GM19035 (cell line): Measurements from ENCODE around the gene TMEM91.

Experiments
- ATAC-seq: cut with Tn5 transposase; IDR thresholded peaks from one replicate; pipeline ENCODE4 v1.9.1; 2021; ENCODE audit not compliant: unreplicated experiment

TMEM91 gene

GRCh38 chr19:41427647-41428480, 51.5 kb downstream of the TMEM91 start:
- no peak for ATAC-seq

DNA sequence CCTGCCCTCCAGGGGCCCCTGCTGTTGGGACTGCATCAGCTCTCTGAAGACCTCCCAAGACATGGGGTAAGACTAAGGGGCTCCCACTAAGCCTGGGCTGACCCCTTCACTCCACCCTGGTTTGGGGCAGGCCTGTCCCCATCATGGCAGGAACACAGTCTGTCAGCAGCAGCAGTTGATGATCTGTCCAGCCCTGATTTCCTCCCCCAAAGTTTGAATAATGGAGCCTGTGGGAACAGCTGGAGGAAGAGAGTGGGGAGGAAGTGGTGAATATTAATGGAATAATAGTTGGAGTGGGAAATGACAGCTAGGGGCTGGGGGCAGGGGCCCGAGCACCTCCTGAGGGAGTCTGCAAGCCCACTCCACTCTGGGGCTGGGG, 52.1 kb downstream of the TMEM91 start:
- no peak for ATAC-seq

DNA sequence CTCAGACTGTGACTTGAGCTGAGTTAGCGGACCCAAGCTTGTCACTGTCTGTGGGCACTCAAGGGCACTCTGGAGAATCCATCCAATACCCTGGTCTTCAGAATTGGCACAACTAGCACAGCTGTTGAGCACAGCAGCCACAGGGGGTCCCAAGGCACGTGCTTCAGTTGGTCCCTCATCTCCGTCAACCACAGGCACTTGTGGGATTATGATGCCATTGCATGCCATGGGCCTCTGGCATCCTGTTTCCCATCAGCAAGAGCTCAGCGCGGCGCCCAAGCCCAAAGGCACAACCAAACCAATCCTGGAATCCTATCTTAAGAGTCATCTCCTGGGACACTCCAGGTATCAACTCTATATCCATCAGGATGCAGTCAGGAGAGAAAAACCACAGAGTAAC, 54.6 kb downstream of the TMEM91 start:
- ATAC-seq: no peak

DNA sequence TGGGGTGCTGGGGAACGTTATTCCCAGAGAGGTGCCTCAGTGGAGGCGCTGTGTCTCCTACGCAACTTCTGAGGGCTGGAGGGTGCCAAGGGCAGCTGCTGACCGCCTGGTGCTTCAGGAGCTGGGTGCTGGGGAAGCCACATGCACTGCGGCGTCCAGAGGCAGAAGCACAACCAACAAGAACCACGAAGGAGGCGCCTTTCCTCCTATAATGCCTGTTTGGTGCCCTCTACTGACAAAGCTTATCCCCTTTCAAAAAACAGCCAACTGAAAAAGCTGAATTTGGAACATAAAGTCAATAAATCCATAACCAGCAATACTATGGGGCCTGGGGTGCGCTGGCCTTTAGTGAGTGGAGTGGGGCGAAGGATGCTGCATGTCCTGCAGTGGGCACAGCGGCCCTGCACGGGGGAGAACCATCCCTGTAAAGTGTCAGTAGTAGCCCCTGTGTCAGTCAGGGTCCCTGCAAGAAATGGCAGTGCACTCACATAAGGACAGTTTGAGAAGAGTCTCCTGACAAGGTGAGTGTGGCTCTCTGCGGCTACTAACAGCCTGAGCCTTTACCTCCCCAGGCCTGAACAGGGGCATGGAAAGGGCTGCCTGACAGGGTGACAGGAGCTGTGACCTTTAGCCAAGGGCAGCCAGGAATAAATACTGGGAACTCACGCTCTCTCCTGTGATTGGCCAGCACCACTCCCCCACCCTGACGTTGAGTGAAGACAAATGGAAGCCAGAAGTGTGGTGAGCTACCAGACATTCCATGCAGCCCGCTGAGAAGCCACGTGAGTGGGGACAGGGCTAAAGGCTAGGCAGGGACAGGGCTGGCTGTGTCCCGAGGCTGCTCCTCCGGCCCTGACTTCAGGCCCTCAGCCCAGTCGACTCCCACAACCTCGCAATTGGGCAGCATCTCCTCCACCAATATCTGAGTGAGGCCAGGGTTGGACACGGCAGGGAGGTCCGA, 55.4 kb downstream of the TMEM91 start:
- no peak for ATAC-seq

- ATAC-seq: no peak
Observed at GRCh38 chr19:41433171-41433570, 56.8 kb downstream of the TMEM91 start.
